HG03457 (cell line): ENCODE data around the gene CT47A7.
"Not testable (repeated sequence)": the region's sequence is repeated elsewhere in the genome, so short reads cannot be mapped to it uniquely, and the experiment has no call there.

ENCODE experiments used
- ATAC-seq: cut with Tn5 transposase; IDR thresholded peaks from one replicate; pipeline ENCODE4 v1.9.1; 2021; ENCODE audit warnings: moderate number of reproducible peaks; ENCODE audit not compliant: unreplicated experiment

Gene CT47A7

DNA sequence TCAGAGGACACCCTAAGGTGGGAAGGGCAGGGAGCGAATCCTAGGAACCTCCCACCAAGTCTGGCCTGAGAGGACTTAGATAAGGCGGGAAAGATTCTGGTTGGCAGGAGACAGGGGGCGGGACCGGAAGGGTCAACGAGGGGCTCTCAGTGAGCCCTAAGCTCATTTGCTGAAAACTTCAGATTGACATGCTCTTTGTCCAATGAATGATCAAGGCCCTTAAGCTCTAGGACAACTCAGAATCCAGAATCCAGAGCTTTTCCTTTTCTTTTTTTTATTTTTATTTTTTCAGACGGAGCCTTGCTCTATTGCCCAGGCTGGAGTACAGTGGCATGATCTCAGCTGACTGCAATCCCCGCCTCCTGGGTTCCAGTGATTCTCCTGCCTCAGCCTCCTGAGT is at the start of gene CT47A7:
TSS of gene CT47A7 (minus strand) at position 101 of the 400 bp plus-strand sequence. CDS start 255 bp downstream, outside the sequence.
- ATAC-seq, result not testable (repeated sequence)

DNA sequence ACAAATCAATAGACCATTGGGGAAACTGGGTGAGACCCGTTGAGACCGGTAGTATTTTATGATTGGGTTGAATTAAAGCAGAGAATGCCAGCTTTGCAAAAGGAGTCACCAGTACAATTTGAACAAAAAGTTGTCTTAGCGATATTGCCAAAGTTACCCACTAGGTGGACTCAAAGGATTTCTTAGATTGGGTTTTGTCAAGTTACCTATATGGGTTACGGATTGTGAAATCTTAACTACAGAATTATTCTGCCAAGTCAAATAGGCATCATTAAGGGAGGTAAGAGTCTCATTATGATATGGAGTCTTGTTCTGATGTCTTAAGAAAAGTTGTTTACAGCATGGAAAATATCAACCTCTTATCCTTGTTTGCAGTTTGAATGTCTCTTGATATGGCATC is 44.2 kb upstream of the CT47A7 start:
- ATAC-seq, result no peak

DNA sequence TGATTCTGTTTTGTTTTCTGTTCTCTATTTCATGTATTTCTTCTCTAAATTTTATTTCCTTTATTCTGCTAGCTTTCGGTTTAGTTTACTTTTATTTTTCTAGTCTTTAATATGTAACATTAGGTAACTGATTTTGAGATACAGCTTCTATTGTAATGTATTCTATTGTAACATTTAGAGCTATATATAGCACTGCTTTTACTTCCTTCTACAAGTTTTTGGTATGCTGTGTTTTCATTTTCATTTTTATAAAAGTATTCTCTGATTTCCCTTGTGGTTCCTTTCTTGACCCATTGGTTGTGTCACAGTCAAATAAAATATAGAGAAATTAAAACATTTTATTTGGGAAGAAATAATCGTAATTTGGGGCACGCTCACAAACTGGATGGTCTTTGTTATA is 43.0 kb upstream of the CT47A7 start:
- no peak for ATAC-seq

DNA sequence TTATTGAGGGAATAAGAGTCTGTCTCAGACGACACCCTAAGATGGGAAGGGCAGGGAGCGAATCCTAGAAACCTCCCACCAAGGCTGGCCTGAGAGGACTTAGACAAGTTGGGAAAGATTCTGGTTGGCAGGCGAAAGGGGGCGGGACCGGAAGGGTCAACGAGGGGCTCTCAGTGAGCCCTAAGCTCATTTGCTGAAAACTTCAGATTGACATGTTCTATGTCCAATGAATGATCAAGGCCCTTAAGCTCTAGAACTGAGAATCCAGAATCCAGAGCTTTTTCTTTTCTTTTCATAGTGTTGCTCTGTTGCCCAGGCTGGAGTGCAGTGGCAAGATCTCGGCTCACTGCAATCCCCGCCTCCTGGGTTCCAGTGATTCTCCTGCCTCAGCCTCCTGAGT is 29.3 kb upstream of the CT47A7 start, which contains the start of gene CT47A1:
TSS of gene CT47A1 (minus strand) at position 101 of the 400 bp plus-strand sequence. CDS start 231 bp downstream, outside the sequence.
- ATAC-seq, result not testable (repeated sequence)
